ENCODE measurements around the gene PTPN11.
"Not testable (repeated sequence)": the region's sequence is repeated elsewhere in the genome, so short reads cannot be mapped to it uniquely, and the experiment has no call there.

DNA sequence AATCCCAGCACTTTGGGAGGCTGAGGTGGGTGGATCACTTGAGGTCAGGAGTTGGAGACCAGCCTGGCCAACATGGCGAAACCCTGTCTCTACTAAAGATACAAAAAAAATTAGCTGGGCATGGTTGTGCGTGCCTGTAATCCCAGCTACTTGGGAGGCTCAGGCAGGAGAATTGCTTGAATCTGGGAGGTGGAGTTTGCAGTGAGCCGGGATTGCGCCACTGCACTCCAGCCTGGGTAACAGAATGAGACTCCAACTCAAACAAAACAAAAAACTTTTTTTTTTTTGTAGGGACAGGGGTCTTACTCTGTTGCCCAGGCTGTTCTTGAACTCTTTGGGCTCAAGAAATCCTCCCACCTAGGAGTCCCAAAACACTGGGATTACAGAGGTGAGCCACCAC lies 3.3 kb upstream of the PTPN11 start:
- TF ChIP-seq, protein P1, sequence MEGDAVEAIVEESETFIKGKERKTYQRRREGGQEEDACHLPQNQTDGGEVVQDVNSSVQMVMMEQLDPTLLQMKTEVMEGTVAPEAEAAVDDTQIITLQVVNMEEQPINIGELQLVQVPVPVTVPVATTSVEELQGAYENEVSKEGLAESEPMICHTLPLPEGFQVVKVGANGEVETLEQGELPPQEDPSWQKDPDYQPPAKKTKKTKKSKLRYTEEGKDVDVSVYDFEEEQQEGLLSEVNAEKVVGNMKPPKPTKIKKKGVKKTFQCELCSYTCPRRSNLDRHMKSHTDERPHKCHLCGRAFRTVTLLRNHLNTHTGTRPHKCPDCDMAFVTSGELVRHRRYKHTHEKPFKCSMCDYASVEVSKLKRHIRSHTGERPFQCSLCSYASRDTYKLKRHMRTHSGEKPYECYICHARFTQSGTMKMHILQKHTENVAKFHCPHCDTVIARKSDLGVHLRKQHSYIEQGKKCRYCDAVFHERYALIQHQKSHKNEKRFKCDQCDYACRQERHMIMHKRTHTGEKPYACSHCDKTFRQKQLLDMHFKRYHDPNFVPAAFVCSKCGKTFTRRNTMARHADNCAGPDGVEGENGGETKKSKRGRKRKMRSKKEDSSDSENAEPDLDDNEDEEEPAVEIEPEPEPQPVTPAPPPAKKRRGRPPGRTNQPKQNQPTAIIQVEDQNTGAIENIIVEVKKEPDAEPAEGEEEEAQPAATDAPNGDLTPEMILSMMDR (IDR thresholded peaks at IDR 0.05; ENCODE audit: low read length) = not testable (repeated sequence)
- not testable (repeated sequence) for TF ChIP-seq EZH2phosphoT487 (IDR thresholded peaks at IDR 0.05; ENCODE audit: low read length)

Data from MM.1S (cell line).